T47D (cell line): ENCODE measurements around the gene UBTD1.
"Not testable (repeated sequence)": the region's sequence is repeated elsewhere in the genome, so short reads cannot be mapped to it uniquely, and the experiment has no call there.

Experiments
- DNase-seq, 2 experiments: peaks; one replicate each; pipeline versions ENCODE4 v3.0.0 to v3.0.0-alpha.2; 2011 to 2012; ENCODE audit warnings: low read depth in 1 of 2, low spot score in 1 of 2
- JUND ChIP-seq: IDR thresholded peaks from 2 replicates; pipeline ENCODE4 v1.6.1; 2012; ENCODE audit warnings: low read depth
- in situ Hi-C: cut with HindIII; loops from 2 replicates; pipeline ENCODE4 v1.10.0; 2016; ENCODE audit warnings: low sequenced_read_pairs, low pct_unique_long_range_greater_than_20kb

Gene UBTD1

GRCh38 chr10:97466755-97467154 lies 32.0 kb upstream of the UBTD1 start:
- in situ Hi-C loops: no loop called here
- no peak for TF ChIP-seq JUND

GRCh38 chr10:97468162-97468561 lies 30.6 kb upstream of the UBTD1 start:
- in situ Hi-C loops: no loop called here
- DNase-seq: no peak
- no peak for TF ChIP-seq JUND

More at GRCh38 chr10:97466755-97467154, 32.0 kb upstream of the UBTD1 start:
- DNase-seq: no peak

- DNase-seq, in situ Hi-C loops: not testable (repeated sequence)
Observed at GRCh38 chr10:97468781-97469180, 29.9 kb upstream of the UBTD1 start.

GRCh38 chr10:97474918-97475317 lies 23.8 kb upstream of the UBTD1 start:
- no peak for DNase-seq
- in situ Hi-C loops: no loop called here
- no peak for TF ChIP-seq JUND

- DNase-seq: no peak
- TF ChIP-seq JUND: no peak
- in situ Hi-C loops: no loop called here
Observed at GRCh38 chr10:97475936-97476594, 22.7 kb upstream of the UBTD1 start.

GRCh38 chr10:97479410-97479809 lies 19.3 kb upstream of the UBTD1 start:
- in situ Hi-C loops, DNase-seq: not testable (repeated sequence)

GRCh38 chr10:97479939-97480338 lies 18.8 kb upstream of the UBTD1 start:
- DNase-seq: peak in 1 of 2 experiments; percentile 58
- in situ Hi-C loops: no loop called here
- TF ChIP-seq JUND: no peak

- TF ChIP-seq JUND: no peak; the same call in 1 of the 2 replicates
- in situ Hi-C loops: no loop called here
- DNase-seq: peak in 1 of 2 experiments; percentile 29
Observed at GRCh38 chr10:97481071-97481470, 17.7 kb upstream of the UBTD1 start.

GRCh38 chr10:97482381-97482780 lies 16.3 kb upstream of the UBTD1 start:
- in situ Hi-C loops: no loop called here
- TF ChIP-seq JUND: no peak
- no peak for DNase-seq

- in situ Hi-C loops: no loop called here
- TF ChIP-seq JUND: no peak
- no peak for DNase-seq
Observed at GRCh38 chr10:97483506-97483905, 15.2 kb upstream of the UBTD1 start.

- TF ChIP-seq JUND: no peak
- in situ Hi-C loops: no loop called here
- DNase-seq: no peak
Observed at GRCh38 chr10:97483921-97484320, 14.8 kb upstream of the UBTD1 start.

- no peak for TF ChIP-seq JUND
- in situ Hi-C loops: no loop called here
- DNase-seq: no peak
Observed at GRCh38 chr10:97485647-97486281, 13.0 kb upstream of the UBTD1 start.

GRCh38 chr10:97490592-97490991 lies 8.1 kb upstream of the UBTD1 start:
- DNase-seq: no peak
- in situ Hi-C loops: no loop called here
- TF ChIP-seq JUND: no peak

- no peak for TF ChIP-seq JUND
- in situ Hi-C loops: no loop called here
- no peak for DNase-seq
Observed at GRCh38 chr10:97494151-97494550, 4.6 kb upstream of the UBTD1 start.
